SU-DHL-6 (cell line): Measurements from ENCODE around the gene TMEM260.

Experiments
- H2AFZ ChIP-seq: fragments of 200-600 bp; sonication (generic); 2 replicates; pipeline ENCODE4 v1.6.1; 2014; ENCODE audit warnings: low read depth, mild to moderate bottlenecking, moderate library complexity, mixed read lengths, antibody characterized with exemption, low read length; ENCODE audit not compliant: severe bottlenecking
- H3F3A ChIP-seq: fragments of 200-600 bp; shearing (Covaris generic); 2 replicates; pipeline ENCODE4 v1.6.0; 2016; ENCODE audit warnings: antibody characterized with exemption, mild to moderate bottlenecking; ENCODE audit not compliant: insufficient read depth
- H3K27ac ChIP-seq: fragments of 200-600 bp; sonication (generic); 2 replicates; pipeline ENCODE4 v1.5.1; 2016; ENCODE audit warnings: low read depth, mild to moderate bottlenecking, low read length, moderate library complexity, mixed read lengths
- H3K27me3 ChIP-seq: fragments of 200-600 bp; sonication (generic), shearing (Covaris generic); 2 replicates; pipeline ENCODE4 v1.6.0; 2014; ENCODE audit warnings: mild to moderate bottlenecking, low read length
- H3K36me3 ChIP-seq: fragments of 200-600 bp; sonication (generic); 2 replicates; pipeline ENCODE4 v1.6.1; 2014; ENCODE audit warnings: mild to moderate bottlenecking, low read length, mixed read lengths
- H3K4me2 ChIP-seq: fragments of 300-600, 200-600 bp; shearing (Covaris generic), sonication (generic); 2 replicates; pipeline ENCODE4 v1.6.0; 2014; ENCODE audit warnings: low read length, low read depth, mild to moderate bottlenecking; ENCODE audit not compliant: poor library complexity, severe bottlenecking
- H3K4me3 ChIP-seq: fragments of 200-600 bp; sonication (generic); 2 replicates; pipeline ENCODE4 v1.5.1; 2014; ENCODE audit warnings: antibody characterized with exemption, low read length, mild to moderate bottlenecking, mixed read lengths; ENCODE audit not compliant: insufficient read depth, poor library complexity, severe bottlenecking
- H3K79me2 ChIP-seq: fragments of 200-600 bp; sonication (generic); 2 replicates; pipeline ENCODE4 v1.6.1; 2014; ENCODE audit warnings: mild to moderate bottlenecking, low read length, moderate library complexity; ENCODE audit not compliant: insufficient read depth
- H3K9ac ChIP-seq: fragments of 200-600 bp; sonication (generic); 2 replicates; pipeline ENCODE4 v1.7.0; 2014; ENCODE audit warnings: mild to moderate bottlenecking, low read length
- H3K9me2 ChIP-seq: fragments of 200-600 bp; sonication (generic); replicated peaks from 2 replicates; pipeline ENCODE4 v1.6.1; 2014; ENCODE audit warnings: low read length; ENCODE audit not compliant: insufficient read depth
- H3K9me3 ChIP-seq: fragments of 200-600 bp; sonication (generic); 2 replicates; pipeline ENCODE4 v1.6.1; 2014; ENCODE audit warnings: low read length, mixed read lengths; ENCODE audit not compliant: insufficient read depth
- H4K20me1 ChIP-seq: fragments of 200-600 bp; sonication (generic); 2 replicates; pipeline ENCODE4 v1.6.1; 2014; ENCODE audit warnings: low read depth, mild to moderate bottlenecking, antibody characterized with exemption, low read length, moderate library complexity, mixed read lengths
- CTCF ChIP-seq: fragments of 200-600 bp; sonication (generic); IDR thresholded peaks from one replicate; pipeline ENCODE4 v1.5.1; 2017; ENCODE audit warnings: antibody characterized with exemption, mild to moderate bottlenecking, low read length, moderate library complexity; ENCODE audit not compliant: insufficient read depth, poor library complexity, severe bottlenecking
- EZH2phosphoT487 ChIP-seq: fragments of 200-600 bp; sonication (generic), shearing (Covaris generic); conservative IDR thresholded peaks from 2 replicates; pipeline ENCODE4 v1.6.1; 2018; ENCODE audit warnings: mild to moderate bottlenecking, antibody characterized with exemption, low read length, moderate library complexity, mixed read lengths

The TMEM260 gene

GRCh38 chr14:56635041-56635440 is 55.4 kb downstream of the TMEM260 start:
- no peak overlapping the region for H3K27ac ChIP-seq
- H3K9me2 ChIP-seq, result no peaks in the 10 kb centered on the region
- no peak overlapping the region for H3K9ac ChIP-seq
- no peaks in the 10 kb centered on the region for H3K79me2 ChIP-seq
- peaks cover 4% of the 10 kb centered on the region; the same call in 1 of the 2 replicates for H3K9me3 ChIP-seq
- no peaks in the 10 kb centered on the region for H3F3A ChIP-seq
- H3K4me2 ChIP-seq, result no peak overlapping the region
- no peak overlapping the region for H2AFZ ChIP-seq
- peaks cover 49% of the 10 kb centered on the region for H3K36me3 ChIP-seq
- no peaks in the 10 kb centered on the region for H4K20me1 ChIP-seq
- no peaks in the 10 kb centered on the region for H3K27me3 ChIP-seq
- no peak overlapping the region for H3K4me3 ChIP-seq
- TF ChIP-seq EZH2phosphoT487, result no peak
- no peak for TF ChIP-seq CTCF

DNA sequence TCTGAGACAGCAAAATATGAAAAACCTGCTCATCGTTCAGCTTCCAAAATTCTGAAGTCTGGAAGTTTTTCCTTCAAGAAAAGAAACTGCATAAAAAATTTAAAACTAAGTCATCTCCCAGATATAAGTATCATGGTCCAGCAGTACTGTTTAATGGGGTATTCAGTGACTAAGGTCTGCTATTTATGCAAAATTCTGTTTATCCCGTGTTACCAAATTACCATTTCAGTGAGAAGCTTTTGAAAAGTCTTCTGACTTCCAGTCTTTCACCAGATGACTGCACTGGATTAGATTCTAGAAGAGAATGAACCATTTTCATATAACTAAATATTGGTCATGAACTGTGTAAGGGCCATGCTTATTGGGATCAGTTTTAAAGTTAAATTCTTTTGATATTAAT is 67.9 kb downstream of the TMEM260 start:
- H3K36me3 ChIP-seq, result peaks cover 3% of the 10 kb centered on the region; the same call in 1 of the 2 replicates
- H3K9ac ChIP-seq, result no peak overlapping the region
- no peaks in the 10 kb centered on the region for H3K9me2 ChIP-seq
- H3K79me2 ChIP-seq, result no peaks in the 10 kb centered on the region
- H3K9me3 ChIP-seq, result no peaks in the 10 kb centered on the region
- no peak overlapping the region for H2AFZ ChIP-seq
- H4K20me1 ChIP-seq, result no peaks in the 10 kb centered on the region
- H3K4me3 ChIP-seq, result no peak overlapping the region
- TF ChIP-seq CTCF (no peak), EZH2phosphoT487 (no peak)
- no peaks in the 10 kb centered on the region for H3F3A ChIP-seq
- no peak overlapping the region for H3K4me2 ChIP-seq
- no peaks in the 10 kb centered on the region for H3K27me3 ChIP-seq
- no peak overlapping the region for H3K27ac ChIP-seq

DNA sequence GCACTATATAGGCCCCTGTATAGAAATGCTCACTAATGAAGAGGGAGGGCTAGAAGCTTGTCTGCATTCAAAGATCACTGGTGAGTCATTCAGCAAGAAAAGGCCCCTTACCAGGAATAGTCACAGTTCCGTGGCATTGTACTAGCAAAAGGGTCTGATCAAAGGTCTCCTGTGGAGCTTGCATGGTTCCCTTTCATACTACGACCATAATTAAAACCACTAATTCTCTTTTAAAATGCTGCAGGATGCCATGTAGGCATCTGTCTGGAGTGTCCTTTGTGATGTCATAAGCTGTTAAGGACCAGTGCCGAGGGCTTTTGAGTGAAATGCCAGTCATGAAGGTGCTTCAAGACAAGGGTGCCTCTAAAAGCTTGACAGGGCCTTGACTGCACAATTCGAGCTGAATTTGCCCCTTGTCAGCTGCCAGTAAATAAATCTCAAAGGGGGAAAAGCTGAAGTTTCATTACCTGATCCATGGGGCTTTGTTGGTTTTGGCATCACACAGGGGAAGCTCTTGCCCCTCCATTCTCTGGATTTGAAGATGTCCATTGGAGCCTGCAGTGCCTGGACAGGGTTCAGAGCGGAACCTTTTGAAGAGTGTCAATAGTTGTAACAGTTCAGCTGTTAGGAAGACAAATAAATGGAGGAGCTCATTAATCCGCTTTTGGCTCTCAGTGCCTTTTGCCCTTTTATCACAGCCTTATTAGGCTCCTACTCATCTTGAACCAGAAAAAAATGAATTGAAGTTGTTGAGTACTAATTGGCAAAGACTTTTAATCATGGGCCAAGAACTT is 69.1 kb downstream of the TMEM260 start:
- Histone ChIP-seq H3K36me3 (peaks cover 3% of the 10 kb centered on the region; the same call in 1 of the 2 replicates), H2AFZ (no peak overlapping the region), H3K9me3 (no peaks in the 10 kb centered on the region), H3K27ac (no peak overlapping the region), H4K20me1 (no peaks in the 10 kb centered on the region), H3K9me2 (no peaks in the 10 kb centered on the region), H3K27me3 (no peaks in the 10 kb centered on the region), H3K9ac (no peak overlapping the region), H3K79me2 (no peaks in the 10 kb centered on the region), H3K4me3 (no peak overlapping the region), H3K4me2 (no peak overlapping the region), H3F3A (no peaks in the 10 kb centered on the region)
- TF ChIP-seq CTCF, result no peak
